Activated CD8-positive, alpha-beta T cell treated with anti-CD3 and anti-CD28 coated beads for 36 hours (primary cell): ENCODE data around the gene PDE2A. TPM values are rescaled to one million over a fixed set of nuclear protein-coding genes. Genes with fewer than 3 reads are reported as not detected.

Experiments
- ATAC-seq: fragments of 200-7000 bp; cut with Tn5 transposase; one replicate; pipeline ENCODE4 v1.10.0; 2021; ENCODE audit warnings: mild to moderate bottlenecking, moderate library complexity
- CTCF ChIA-PET: fragments of 350-600 bp; sonication (Branson Sonifier 250); formaldehyde crosslinking; loops from one replicate; lab custom pipeline; 2021; ENCODE audit warnings: antibody characterized with exemption; lab: Charles Lee
- POLR2A ChIA-PET: fragments of 350-600 bp; sonication (Branson Sonifier 250); formaldehyde crosslinking; loops from one replicate; lab custom pipeline; 2021; ENCODE audit warnings: antibody characterized with exemption; lab: Charles Lee
- DNase-seq: peaks from one replicate; pipeline ENCODE4 v3.0.0-alpha.2; 2020
- H3K27ac Mint-ChIP-seq: one replicate; pipeline ENCODE4 v1.8.0; 2021; ENCODE audit warnings: mild to moderate bottlenecking, mixed read lengths
- H3K27me3 Mint-ChIP-seq: one replicate; pipeline ENCODE4 v1.8.0; 2021; ENCODE audit warnings: mixed read lengths
- H3K36me3 Mint-ChIP-seq: one replicate; pipeline ENCODE4 v1.8.0; 2021; ENCODE audit warnings: low read depth, mixed read lengths
- H3K4me1 Mint-ChIP-seq: one replicate; pipeline ENCODE4 v1.8.0; 2021; ENCODE audit warnings: low read depth, mixed read lengths
- H3K4me3 Mint-ChIP-seq: one replicate; pipeline ENCODE4 v1.8.0; 2021; ENCODE audit warnings: mild to moderate bottlenecking, moderate library complexity, mixed read lengths
- H3K9me3 Mint-ChIP-seq: one replicate; pipeline ENCODE4 v1.8.0; 2021; ENCODE audit warnings: mixed read lengths
- CTCF ChIP-seq: fragments of 200-600 bp; IDR thresholded peaks from one replicate; pipeline ENCODE4 v1.8.0; 2022; ENCODE audit warnings: antibody characterized with exemption, mild to moderate bottlenecking
- intact Hi-C: fragments of 100-400 bp; cut with micrococcal nuclease; formaldehyde crosslinking; loops from one replicate; pipeline ENCODE4 v1.10.0; 2022
- total RNA-seq, 2 experiments: library from RNA; stranded (reverse); gene quantifications; one replicate each; pipeline ENCODE4 v1.2.3, GENCODE V29; 2021

PDE2A gene
- total RNA-seq, 2 experiments from 2014 or later = 0.14 to 0.72 TPM

- CTCF ChIA-PET = interaction anchor here (0.9 to 1.6 kb wide), 3 partner anchors 12 to 54 kb away, joined by 3 to 5 read pairs (median 3); no protein-coding TSS in a partner anchor
- POLR2A ChIA-PET = no interaction called here
- Mint-ChIP-seq H3K4me1 (no peaks in the 10 kb centered on the region), H3K27me3 (peaks cover 1% of the 10 kb centered on the region), H3K4me3 (no peak overlapping the region), H3K36me3 (no peaks in the 10 kb centered on the region), H3K27ac (no peak overlapping the region), H3K9me3 (no peaks in the 10 kb centered on the region)
- TF ChIP-seq CTCF = no peak
- intact Hi-C loops = no loop called here
- ATAC-seq (no peak), DNase-seq (no peak)
These were observed 43.9 kb downstream of the PDE2A start for GRCh38 chr11:72630104-72630852.

- ATAC-seq (no peak), DNase-seq (no peak)
- intact Hi-C loops = no loop called here
- ChIA-PET POLR2A (no interaction called here), CTCF (interaction anchor here (1.4 to 1.6 kb wide), 3 partner anchors 39 to 158 kb away, joined by 3 to 5 read pairs (median 4); no protein-coding TSS in a partner anchor)
- Mint-ChIP-seq H3K27me3 (no peaks in the 10 kb centered on the region), H3K36me3 (no peaks in the 10 kb centered on the region), H3K27ac (no peak overlapping the region), H3K4me1 (no peaks in the 10 kb centered on the region), H3K9me3 (no peaks in the 10 kb centered on the region), H3K4me3 (no peak overlapping the region)
- no peak for TF ChIP-seq CTCF
These were observed 45.0 kb downstream of the PDE2A start for GRCh38 chr11:72629266-72629665.

GRCh38 chr11:72627594-72628281 is 46.5 kb downstream of the PDE2A start:
- H3K36me3 Mint-ChIP-seq = no peaks in the 10 kb centered on the region

GRCh38 chr11:72626414-72626936 is 47.7 kb downstream of the PDE2A start:
- CTCF ChIA-PET = interaction anchor here (1.0 to 2.0 kb wide), 2 partner anchors 17 to 37 kb away, joined by 3 to 5 read pairs; no protein-coding TSS in a partner anchor
- no peak for DNase-seq
- H3K36me3 Mint-ChIP-seq = no peaks in the 10 kb centered on the region

More at GRCh38 chr11:72627594-72628281, 46.5 kb downstream of the PDE2A start:
- CTCF ChIA-PET = interaction anchor here (1.5 kb wide), 1 partner anchor 42 kb away, joined by 5 read pairs; no protein-coding TSS in a partner anchor
- ATAC-seq = no peak
- DNase-seq = no peak
- Mint-ChIP-seq H3K4me3 (no peak overlapping the region), H3K27me3 (no peaks in the 10 kb centered on the region), H3K27ac (no peak overlapping the region), H3K4me1 (no peaks in the 10 kb centered on the region), H3K9me3 (no peaks in the 10 kb centered on the region)
- intact Hi-C loops = no loop called here
- no peak for TF ChIP-seq CTCF
- POLR2A ChIA-PET = interaction anchor here (1.3 kb wide), 1 partner anchor 36 kb away, joined by 3 read pairs; no protein-coding TSS in a partner anchor

More at GRCh38 chr11:72626414-72626936, 47.7 kb downstream of the PDE2A start:
- POLR2A ChIA-PET = interaction anchor here (1.3 kb wide), 1 partner anchor 35 kb away, joined by 3 read pairs; no protein-coding TSS in a partner anchor
- Mint-ChIP-seq H3K9me3 (no peaks in the 10 kb centered on the region), H3K27ac (no peak overlapping the region), H3K4me1 (peaks cover 9% of the 10 kb centered on the region), H3K27me3 (no peaks in the 10 kb centered on the region), H3K4me3 (no peak overlapping the region)
- no peak for TF ChIP-seq CTCF
- intact Hi-C loops = no loop called here
- ATAC-seq = no peak
